Sigmoid colon (tissue), 7 donors: Measurements from ENCODE around the gene POU5F1. TPM values are rescaled to one million over a fixed set of nuclear protein-coding genes. Genes with fewer than 3 reads are reported as not detected.
"Not testable (repeated sequence)": the region's sequence is repeated elsewhere in the genome, so short reads cannot be mapped to it uniquely, and the experiment has no call there.

Experiments
- DNase-seq: peaks from one replicate; pipeline ENCODE4 v3.0.0-alpha.2; 2019
- H3K27ac ChIP-seq, 4 donors: fragments of 200-600 bp; sonication (generic); one replicate each; pipeline ENCODE4 v1.5.1; 2016 to 2019; ENCODE audit warnings: mild to moderate bottlenecking in 1 of 4
- H3K27me3 ChIP-seq, 3 donors: fragments of 200-600 bp; sonication (generic); one replicate each; pipeline ENCODE4 v1.5.1; 2019; ENCODE audit warnings: mild to moderate bottlenecking in 1 of 3
- H3K36me3 ChIP-seq, 4 donors: fragments of 200-600 bp; sonication (generic); one replicate each; pipeline ENCODE4 v1.5.1; 2016 to 2019
- H3K4me1 ChIP-seq, 4 donors: fragments of 200-600 bp; sonication (generic); one replicate each; pipeline ENCODE4 v1.5.1; 2017 to 2019
- H3K4me3 ChIP-seq, 4 donors: fragments of 200-600 bp; sonication (generic); one replicate each; pipeline ENCODE4 v1.5.1; 2017 to 2019; ENCODE audit warnings: mild to moderate bottlenecking in 2 of 4, moderate library complexity in 1 of 4
- H3K9me3 ChIP-seq, 4 donors: fragments of 200-600 bp in 3 of 4; sonication (generic) in 3 of 4; one replicate each; pipeline versions ENCODE4 v1.5.1 to v1.6.1; 2013 to 2019
- CTCF ChIP-seq, 4 experiments: fragments of 450-650 bp in 3 of 4; fragments of 200-600 bp in 1 of 4; IDR thresholded peaks; one replicate each; pipeline ENCODE4 v1.5.1; 2016 to 2019; ENCODE audit warnings: antibody characterized with exemption in 4 of 4, mild to moderate bottlenecking in 3 of 4, moderate library complexity in 2 of 4
- EP300 ChIP-seq, 4 donors: sonication (generic); formaldehyde crosslinking; IDR thresholded peaks; one replicate each; pipeline ENCODE4 v1.6.1; 2017; ENCODE audit warnings: antibody characterized with exemption in 4 of 4
- POLR2A ChIP-seq, 2 donors: fragments of 450-650 bp; IDR thresholded peaks; one replicate each; pipeline ENCODE4 v1.6.1; 2016; ENCODE audit warnings: antibody characterized with exemption in 2 of 2, mild to moderate bottlenecking in 2 of 2, moderate library complexity in 2 of 2
- POLR2AphosphoS5 ChIP-seq, 4 donors: sonication (generic); formaldehyde crosslinking; IDR thresholded peaks; one replicate each; pipeline ENCODE4 v1.6.1; 2017; ENCODE audit warnings: antibody characterized with exemption in 4 of 4
- whole genome bisulfite sequencing, 2 donors: extraction: QIAGEN DNeasy Blood & Tissue Kit; methylation state at CpG; one replicate each; pipeline ENCODE4 v1.1.7; 2013; 5-methylcytosine and 5-hydroxymethylcytosine counted together
- intact Hi-C: fragments of 100-400 bp; cut with DNase I; formaldehyde crosslinking; loops from one replicate; pipeline ENCODE4 v1.15.1; 2023
- polyA plus RNA-seq, 3 donors: library from polyadenylated mRNA; stranded (reverse); fragments of 200-250 nt; gene quantifications; one replicate each; pipeline ENCODE4 v1.2.3, GENCODE V29; 2013
- total RNA-seq, 4 donors: library from RNA; depleted of rRNA; stranded (reverse); fragments of >200 nt; gene quantifications; one replicate each; pipeline ENCODE4 v1.1.0, GENCODE V29; 2016
- donor health status: healthy with polysubstance abuse.
- donor health status: Bipolar disorder and iron deficiency.
- donor health status: healthy.

POU5F1 gene
- under 1 TPM in 2 of 4 donors, not detected in 2; 0.16 to 0.27 TPM for total RNA-seq
- 1 to 10 TPM in 2 of 3 donors, not detected in 1; 1.6 to 9.8 TPM for polyA plus RNA-seq

- H3K9me3 ChIP-seq: no peaks in the 10 kb centered on the region
- no peak within 1 kb of the TSS for H3K27ac ChIP-seq
- TF ChIP-seq POLR2AphosphoS5 (IDR thresholded peaks at IDR 0.05) (no peak), CTCF (IDR thresholded peaks at IDR 0.05) (no peak), EP300 (IDR thresholded peaks at IDR 0.05) (no peak), POLR2A (IDR thresholded peaks at IDR 0.05) (no peak)
- DNase-seq: no peak
- no peaks in the 10 kb centered on the region for H3K27me3 ChIP-seq
- H3K36me3 ChIP-seq: no peaks in the 10 kb centered on the region
- WGBS, 2 donors: 67 to 91% methylated on average over 9 of the region's 9 CpGs
- intact Hi-C loops: no loop called here
- no peak within 1 kb of the TSS for H3K4me3 ChIP-seq
- no peaks in the 10 kb centered on the region for H3K4me1 ChIP-seq
These were observed at the start of gene POU5F1 for GRCh38 chr6:31170600-31170881. TSS of gene POU5F1 (minus strand) at chr6:31170682. CDS start at chr6:31170620, 62 bp downstream.

- WGBS, 2 donors: 71 to 82% methylated on average over 7 of the region's 7 CpGs
- H3K9me3 ChIP-seq: no peaks in the 10 kb centered on the region
- H3K27me3 ChIP-seq: no peaks in the 10 kb centered on the region
- H3K4me3 ChIP-seq: no peak overlapping the region
- DNase-seq: no peak
- H3K27ac ChIP-seq: no peak overlapping the region
- intact Hi-C loops: no loop called here
- TF ChIP-seq CTCF (IDR thresholded peaks at IDR 0.05) (no peak), POLR2A (IDR thresholded peaks at IDR 0.05) (no peak), POLR2AphosphoS5 (IDR thresholded peaks at IDR 0.05) (no peak), EP300 (IDR thresholded peaks at IDR 0.05) (no peak)
- no peaks in the 10 kb centered on the region for H3K36me3 ChIP-seq
- H3K4me1 ChIP-seq: no peaks in the 10 kb centered on the region
These were observed 45.9 kb upstream of the POU5F1 start for GRCh38 chr6:31216208-31216898.

- H3K36me3 ChIP-seq, H3K4me3 ChIP-seq, H3K4me1 ChIP-seq, DNase-seq, intact Hi-C loops, H3K27ac ChIP-seq, H3K9me3 ChIP-seq, H3K27me3 ChIP-seq: not testable (repeated sequence)
- 71 to 80% methylated on average over 2 of the region's 2 CpGs for WGBS, 2 donors
These were observed 44.7 kb upstream of the POU5F1 start for GRCh38 chr6:31215216-31215615.

- intact Hi-C loops: no loop called here
- no peaks in the 10 kb centered on the region for H3K27me3 ChIP-seq
- no peak overlapping the region for H3K27ac ChIP-seq
- TF ChIP-seq POLR2AphosphoS5 (IDR thresholded peaks at IDR 0.05): no peak
- TF ChIP-seq CTCF (IDR thresholded peaks at IDR 0.05): no peak
- no peak for TF ChIP-seq EP300 (IDR thresholded peaks at IDR 0.05)
- no peak for TF ChIP-seq POLR2A (IDR thresholded peaks at IDR 0.05)
- no peaks in the 10 kb centered on the region for H3K36me3 ChIP-seq
- no peaks in the 10 kb centered on the region for H3K9me3 ChIP-seq
- no peak for DNase-seq
- no peaks in the 10 kb centered on the region for H3K4me1 ChIP-seq
- 88 to 90% methylated on average over 1 of the region's 1 CpG for WGBS, 2 donors
- H3K4me3 ChIP-seq: no peak overlapping the region
These were observed 44.0 kb upstream of the POU5F1 start for GRCh38 chr6:31214516-31214915.

GRCh38 chr6:31210741-31211532 is 40.5 kb upstream of the POU5F1 start:
- Histone ChIP-seq H3K9me3 (no peaks in the 10 kb centered on the region), H3K27me3 (no peaks in the 10 kb centered on the region), H3K4me1 (peaks cover 0 to 5% (median 0%) of the 10 kb centered on the region in 4 donors), H3K36me3 (no peaks in the 10 kb centered on the region), H3K4me3 (no peak overlapping the region), H3K27ac (no peak overlapping the region)
- TF ChIP-seq POLR2A (IDR thresholded peaks at IDR 0.05) (no peak), EP300 (IDR thresholded peaks at IDR 0.05) (no peak)
- no peak for DNase-seq
- 72 to 90% methylated on average over 5 of the region's 5 CpGs for WGBS, 2 donors
- intact Hi-C loops: no loop called here
